ENCODE data around the gene GPR87.

- TF ChIP-seq ZNF146 (tag by site-specific recombination; IDR thresholded peaks at IDR 0.05) (no peak), ZNF174 (tag by site-specific recombination; IDR thresholded peaks at IDR 0.05) (no peak), PBX3 (CRISPR knock-in tag; IDR thresholded peaks at IDR 0.05) (no peak), ATF2 (tag by site-specific recombination; IDR thresholded peaks at IDR 0.05; ENCODE audit: low read depth) (no peak), CTCF (tag by site-specific recombination; IDR thresholded peaks at IDR 0.05) (no peak), ZNF248 (tag by site-specific recombination; IDR thresholded peaks at IDR 0.05) (no peak), MEIS1 (CRISPR knock-in tag; IDR thresholded peaks at IDR 0.05; ENCODE audit: borderline replicate concordance) (no peak), ZBTB1 (tag by site-specific recombination; IDR thresholded peaks at IDR 0.05) (no peak), ZNF626 (tag by site-specific recombination; IDR thresholded peaks at IDR 0.05) (no peak), ZBTB20 (tag by site-specific recombination; IDR thresholded peaks at IDR 0.05) (no peak), BCL11A (tag by site-specific recombination; IDR thresholded peaks at IDR 0.05; ENCODE audit: low read depth) (no peak), GLI2 (tag by site-specific recombination; IDR thresholded peaks at IDR 0.05; ENCODE audit: borderline replicate concordance, low read depth) (no peak), ZNF624 (tag by site-specific recombination; IDR thresholded peaks at IDR 0.05) (no peak)
Observed at GRCh38 chr3:151300539-151300938, 16.1 kb downstream of the GPR87 start.
